BLaER1 (cell line): Measurements from ENCODE around the gene UNC13B.

ENCODE experiments used
- H3K27ac ChIP-seq: shearing (Covaris generic); formaldehyde crosslinking; 2 replicates; pipeline ENCODE4 v1.8.1; 2022
- H3K27me3 ChIP-seq: shearing (Covaris generic); formaldehyde crosslinking; 2 replicates; pipeline ENCODE4 v1.8.1; 2022
- H3K36me3 ChIP-seq: shearing (Covaris generic); formaldehyde crosslinking; 2 replicates; pipeline ENCODE4 v1.8.1; 2022
- H3K4me1 ChIP-seq: shearing (Covaris generic); formaldehyde crosslinking; 2 replicates; pipeline ENCODE4 v1.8.1; 2022
- H3K4me2 ChIP-seq: shearing (Covaris generic); formaldehyde crosslinking; 2 replicates; pipeline ENCODE4 v1.8.1; 2022
- H3K4me3 ChIP-seq: shearing (Covaris generic); formaldehyde crosslinking; 2 replicates; pipeline ENCODE4 v1.8.1; 2022
- H3K9ac ChIP-seq: shearing (Covaris generic); formaldehyde crosslinking; 2 replicates; pipeline ENCODE4 v1.8.1; 2022
- H3K9me3 ChIP-seq: shearing (Covaris generic); formaldehyde crosslinking; 2 replicates; pipeline ENCODE4 v1.8.1; 2022
- H4K20me1 ChIP-seq: shearing (Covaris generic); formaldehyde crosslinking; 2 replicates; pipeline ENCODE4 v1.8.1; 2022
- Cebpa-rat ChIP-seq: shearing (Covaris generic); IDR thresholded peaks from 2 replicates; pipeline ENCODE4 v1.8.1; 2022

Gene UNC13B

GRCh38 chr9:35273591-35273990, 111.8 kb downstream of the UNC13B start:
- Histone ChIP-seq H4K20me1 (no peaks in the 10 kb centered on the region), H3K9ac (no peak overlapping the region), H3K4me3 (no peak overlapping the region), H3K4me2 (no peak overlapping the region), H3K9me3 (no peaks in the 10 kb centered on the region), H3K27ac (no peak overlapping the region), H3K36me3 (no peaks in the 10 kb centered on the region), H3K27me3 (no peaks in the 10 kb centered on the region), H3K4me1 (peaks cover 32% of the 10 kb centered on the region)
- TF ChIP-seq Cebpa-rat: no peak

GRCh38 chr9:35274993-35275392, 113.2 kb downstream of the UNC13B start:
- TF ChIP-seq Cebpa-rat: no peak
- H3K4me1 ChIP-seq: peaks cover 28% of the 10 kb centered on the region
- no peak overlapping the region for H3K4me3 ChIP-seq
- H3K4me2 ChIP-seq: peak overlapping the region; percentile 69
- H4K20me1 ChIP-seq: no peaks in the 10 kb centered on the region
- H3K9ac ChIP-seq: no peak overlapping the region
- no peak overlapping the region for H3K27ac ChIP-seq
- no peaks in the 10 kb centered on the region for H3K36me3 ChIP-seq
- no peaks in the 10 kb centered on the region for H3K9me3 ChIP-seq
- no peaks in the 10 kb centered on the region for H3K27me3 ChIP-seq

- no peaks in the 10 kb centered on the region for H3K27me3 ChIP-seq
- no peaks in the 10 kb centered on the region for H4K20me1 ChIP-seq
- no peak overlapping the region for H3K27ac ChIP-seq
- no peak overlapping the region for H3K4me3 ChIP-seq
- H3K9ac ChIP-seq: no peak overlapping the region
- TF ChIP-seq Cebpa-rat: no peak
- H3K4me1 ChIP-seq: peaks cover 26% of the 10 kb centered on the region
- H3K9me3 ChIP-seq: no peaks in the 10 kb centered on the region
- H3K4me2 ChIP-seq: peak overlapping the region; percentile 69
- H3K36me3 ChIP-seq: no peaks in the 10 kb centered on the region
Observed at GRCh38 chr9:35277171-35277520, 115.3 kb downstream of the UNC13B start.

DNA sequence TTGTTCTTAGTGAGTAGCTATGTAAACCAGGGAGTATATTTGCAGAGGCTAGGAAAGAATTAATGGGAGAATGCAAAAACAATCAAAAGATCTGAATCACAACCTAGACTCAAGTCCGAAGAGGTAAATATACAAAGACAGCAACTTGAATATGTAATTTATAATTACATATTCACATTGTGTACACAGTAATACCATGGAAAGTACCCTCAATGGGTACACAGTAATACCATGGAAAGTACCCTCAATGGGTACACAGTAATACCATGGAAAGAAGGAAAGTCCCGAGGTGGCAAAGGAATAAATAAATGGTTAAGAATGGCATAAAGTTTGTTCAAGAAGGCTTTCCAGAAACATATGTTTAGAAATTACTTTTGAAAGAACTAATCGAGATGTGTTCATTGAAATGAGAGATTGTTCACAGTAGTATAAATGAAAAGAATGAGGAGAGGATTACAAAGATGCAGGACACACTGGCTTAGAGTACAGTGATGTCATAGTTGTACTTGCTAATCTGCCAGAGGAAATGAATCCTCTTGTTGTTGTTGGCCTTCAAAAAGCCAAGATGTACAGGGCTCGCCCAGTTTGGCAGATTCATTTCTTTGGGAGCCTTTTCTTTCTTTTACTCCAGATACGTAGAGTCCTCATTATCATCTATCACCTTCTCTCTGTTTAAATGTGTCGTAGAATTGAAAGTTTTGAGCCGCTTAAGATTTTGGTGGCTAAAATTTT, 116.0 kb downstream of the UNC13B start:
- no peak for TF ChIP-seq Cebpa-rat
- no peak overlapping the region for H3K4me2 ChIP-seq
- H3K36me3 ChIP-seq: no peaks in the 10 kb centered on the region
- H4K20me1 ChIP-seq: no peaks in the 10 kb centered on the region
- H3K4me1 ChIP-seq: peaks cover 26% of the 10 kb centered on the region
- H3K9me3 ChIP-seq: no peaks in the 10 kb centered on the region
- no peak overlapping the region for H3K27ac ChIP-seq
- H3K4me3 ChIP-seq: no peak overlapping the region
- no peak overlapping the region for H3K9ac ChIP-seq
- no peaks in the 10 kb centered on the region for H3K27me3 ChIP-seq

- H3K9ac ChIP-seq: no peak overlapping the region
- H3K4me1 ChIP-seq: peaks cover 21% of the 10 kb centered on the region
- no peaks in the 10 kb centered on the region for H3K36me3 ChIP-seq
- no peak overlapping the region for H3K4me3 ChIP-seq
- H3K27ac ChIP-seq: no peak overlapping the region
- H3K9me3 ChIP-seq: no peaks in the 10 kb centered on the region
- H4K20me1 ChIP-seq: no peaks in the 10 kb centered on the region
- no peaks in the 10 kb centered on the region for H3K27me3 ChIP-seq
- H3K4me2 ChIP-seq: no peak overlapping the region
- no peak for TF ChIP-seq Cebpa-rat
Observed at GRCh38 chr9:35279946-35280345, 118.1 kb downstream of the UNC13B start.

DNA sequence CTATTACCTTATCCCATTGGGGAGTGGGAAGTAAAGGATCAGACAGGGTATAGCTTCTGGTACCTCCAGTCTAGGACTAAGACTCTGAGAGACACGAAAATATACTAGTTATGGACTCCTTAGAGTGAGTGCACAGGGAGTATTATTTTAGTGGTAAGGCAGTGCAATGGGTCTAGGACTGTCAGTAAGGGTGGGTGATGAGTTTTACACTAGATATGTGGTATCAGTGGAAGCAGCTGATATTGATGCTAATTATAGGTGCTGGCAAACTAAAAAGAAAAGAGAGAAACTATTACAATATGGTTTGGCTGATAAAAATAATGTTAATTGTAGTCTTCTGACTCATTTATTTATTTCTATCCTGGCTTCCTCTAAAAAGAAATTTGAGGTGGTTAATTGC, 118.6 kb downstream of the UNC13B start:
- no peak for TF ChIP-seq Cebpa-rat
- Histone ChIP-seq H3K27me3 (no peaks in the 10 kb centered on the region), H4K20me1 (no peaks in the 10 kb centered on the region), H3K9me3 (no peaks in the 10 kb centered on the region), H3K4me3 (no peak overlapping the region), H3K36me3 (no peaks in the 10 kb centered on the region), H3K9ac (no peak overlapping the region), H3K4me1 (peaks cover 17% of the 10 kb centered on the region), H3K27ac (no peak overlapping the region), H3K4me2 (no peak overlapping the region)

DNA sequence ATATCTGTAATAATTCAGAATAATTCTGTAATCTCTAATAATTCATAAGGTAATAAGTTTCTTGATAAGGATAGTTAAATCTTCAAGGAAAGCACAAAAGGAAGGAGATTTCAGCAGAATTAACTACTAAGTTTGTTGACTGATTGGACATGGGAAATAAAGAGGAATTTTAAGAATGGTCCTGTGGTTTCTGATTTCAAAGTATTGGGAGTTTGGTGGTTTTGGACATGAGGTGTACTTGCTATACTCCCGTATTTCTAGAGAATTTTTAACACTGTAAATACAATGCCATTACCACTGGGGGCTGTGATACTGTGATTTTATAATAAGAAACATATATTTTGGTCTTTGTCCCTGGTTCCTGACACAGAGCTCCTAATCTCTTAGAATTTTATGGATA, 123.9 kb downstream of the UNC13B start:
- no peak overlapping the region for H3K9ac ChIP-seq
- no peak overlapping the region for H3K4me3 ChIP-seq
- no peaks in the 10 kb centered on the region for H3K27me3 ChIP-seq
- TF ChIP-seq Cebpa-rat: no peak
- H3K4me1 ChIP-seq: no peaks in the 10 kb centered on the region
- H3K27ac ChIP-seq: no peak overlapping the region
- H3K9me3 ChIP-seq: no peaks in the 10 kb centered on the region
- no peaks in the 10 kb centered on the region for H3K36me3 ChIP-seq
- H3K4me2 ChIP-seq: no peak overlapping the region
- no peaks in the 10 kb centered on the region for H4K20me1 ChIP-seq

DNA sequence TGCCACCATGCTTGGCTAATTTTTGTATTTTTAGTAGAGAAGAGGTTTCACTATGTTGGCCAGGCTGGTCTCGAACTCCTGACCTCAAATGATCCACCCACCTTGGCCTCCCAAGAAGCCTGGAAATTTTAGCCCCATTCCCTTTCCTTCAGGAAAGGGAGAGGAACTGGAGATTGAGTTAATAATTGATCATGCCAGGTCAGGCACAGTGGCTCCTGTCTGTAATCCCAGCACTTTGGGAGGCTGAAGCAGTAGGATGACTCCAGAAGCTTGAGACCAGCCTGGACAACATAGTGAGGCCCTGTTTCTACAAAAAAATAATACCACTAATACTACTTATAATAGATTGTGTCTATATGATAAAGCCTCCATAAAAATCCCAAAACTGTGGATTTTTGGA, 124.6 kb downstream of the UNC13B start:
- Histone ChIP-seq H3K9me3 (no peaks in the 10 kb centered on the region), H3K36me3 (no peaks in the 10 kb centered on the region), H3K4me2 (no peak overlapping the region), H4K20me1 (no peaks in the 10 kb centered on the region), H3K4me3 (no peak overlapping the region), H3K27ac (no peak overlapping the region), H3K4me1 (no peaks in the 10 kb centered on the region), H3K9ac (no peak overlapping the region), H3K27me3 (no peaks in the 10 kb centered on the region)
- no peak for TF ChIP-seq Cebpa-rat

- H3K9ac ChIP-seq: no peak overlapping the region
- no peak for TF ChIP-seq Cebpa-rat
- no peak overlapping the region for H3K27ac ChIP-seq
- H3K4me2 ChIP-seq: no peak overlapping the region
- H4K20me1 ChIP-seq: no peaks in the 10 kb centered on the region
- no peaks in the 10 kb centered on the region for H3K4me1 ChIP-seq
- H3K36me3 ChIP-seq: no peaks in the 10 kb centered on the region
- no peaks in the 10 kb centered on the region for H3K27me3 ChIP-seq
- H3K9me3 ChIP-seq: no peaks in the 10 kb centered on the region
- no peak overlapping the region for H3K4me3 ChIP-seq
Observed at GRCh38 chr9:35287987-35288632, 126.3 kb downstream of the UNC13B start.

GRCh38 chr9:35288778-35289177, 127.0 kb downstream of the UNC13B start:
- H3K4me3 ChIP-seq: no peak overlapping the region
- H3K4me2 ChIP-seq: no peak overlapping the region
- H3K9ac ChIP-seq: no peak overlapping the region
- H3K27ac ChIP-seq: no peak overlapping the region
- no peaks in the 10 kb centered on the region for H4K20me1 ChIP-seq
- H3K4me1 ChIP-seq: no peaks in the 10 kb centered on the region
- H3K9me3 ChIP-seq: no peaks in the 10 kb centered on the region
- no peaks in the 10 kb centered on the region for H3K36me3 ChIP-seq
- no peaks in the 10 kb centered on the region for H3K27me3 ChIP-seq
- TF ChIP-seq Cebpa-rat: no peak
